ENCODE results near the gene POLD3.

The POLD3 gene

GRCh38 chr11:74620531-74620930 lies 28.1 kb downstream of the POLD3 start:
- Histone ChIP-seq H3K27me3 (replicated peaks; ENCODE audit: control insufficient read depth, insufficient read depth, low read length) (no peaks in the 10 kb centered on the region), H3K36me3 (ENCODE audit: control insufficient read depth, insufficient read depth, low read length) (peaks cover 3% of the 10 kb centered on the region), H3K4me3 (replicated peaks; ENCODE audit: low read depth, low read length) (no peak overlapping the region)
- no peak for DNase-seq (ENCODE audit: extremely low read depth, insufficient read length)
- no peak for TF ChIP-seq CTCF (IDR thresholded peaks at IDR 0.05; ENCODE audit: insufficient read depth, low read length, poor library complexity, severe bottlenecking)

GRCh38 chr11:74626130-74626529 lies 33.7 kb downstream of the POLD3 start:
- DNase-seq (ENCODE audit: extremely low read depth, insufficient read length) = no peak
- Histone ChIP-seq H3K27me3 (replicated peaks; ENCODE audit: control insufficient read depth, insufficient read depth, low read length) (no peaks in the 10 kb centered on the region), H3K36me3 (ENCODE audit: control insufficient read depth, insufficient read depth, low read length) (peaks cover 1% of the 10 kb centered on the region), H3K4me3 (replicated peaks; ENCODE audit: low read depth, low read length) (no peak overlapping the region)
- no peak for TF ChIP-seq CTCF (IDR thresholded peaks at IDR 0.05; ENCODE audit: insufficient read depth, low read length, poor library complexity, severe bottlenecking)

GRCh38 chr11:74626604-74627003 lies 34.2 kb downstream of the POLD3 start:
- no peak for DNase-seq (ENCODE audit: extremely low read depth, insufficient read length)
- H3K36me3 ChIP-seq (ENCODE audit: control insufficient read depth, insufficient read depth, low read length) = peaks cover 1% of the 10 kb centered on the region
- no peak for TF ChIP-seq CTCF (IDR thresholded peaks at IDR 0.05; ENCODE audit: insufficient read depth, low read length, poor library complexity, severe bottlenecking)
- no peaks in the 10 kb centered on the region for H3K27me3 ChIP-seq (replicated peaks; ENCODE audit: control insufficient read depth, insufficient read depth, low read length)
- no peak overlapping the region for H3K4me3 ChIP-seq (replicated peaks; ENCODE audit: low read depth, low read length)

- TF ChIP-seq CTCF (IDR thresholded peaks at IDR 0.05; ENCODE audit: insufficient read depth, low read length, poor library complexity, severe bottlenecking) = no peak
- H3K4me3 ChIP-seq (replicated peaks; ENCODE audit: low read depth, low read length) = no peak overlapping the region
- no peak for DNase-seq (ENCODE audit: extremely low read depth, insufficient read length)
- H3K36me3 ChIP-seq (ENCODE audit: control insufficient read depth, insufficient read depth, low read length) = peaks cover 1% of the 10 kb centered on the region
- no peaks in the 10 kb centered on the region for H3K27me3 ChIP-seq (replicated peaks; ENCODE audit: control insufficient read depth, insufficient read depth, low read length)
These were observed 35.0 kb downstream of the POLD3 start for GRCh38 chr11:74627381-74627780.

GRCh38 chr11:74630043-74630442 lies 37.7 kb downstream of the POLD3 start:
- TF ChIP-seq CTCF (IDR thresholded peaks at IDR 0.05; ENCODE audit: insufficient read depth, low read length, poor library complexity, severe bottlenecking) = no peak
- peaks cover 3% of the 10 kb centered on the region for H3K36me3 ChIP-seq (ENCODE audit: control insufficient read depth, insufficient read depth, low read length)
- no peak overlapping the region for H3K4me3 ChIP-seq (replicated peaks; ENCODE audit: low read depth, low read length)
- no peaks in the 10 kb centered on the region for H3K27me3 ChIP-seq (replicated peaks; ENCODE audit: control insufficient read depth, insufficient read depth, low read length)
- peak; percentile 9 for DNase-seq (ENCODE audit: extremely low read depth, insufficient read length)

Measured in GM06990 (cell line).